Transverse colon (tissue), 4 donors: ENCODE data around the gene CEBPA. TPM values are rescaled to one million over a fixed set of nuclear protein-coding genes. Genes with fewer than 3 reads are reported as not detected.
A peak's percentile ranks its signal among the peaks of the same experiment; 100 is the strongest.

ENCODE experiments used
- DNase-seq: peaks from one replicate; pipeline ENCODE4 v3.0.0-alpha.2; 2019
- H3K27ac ChIP-seq, 4 donors: fragments of 200-600 bp; sonication (generic); 2 replicates each; pipeline ENCODE4 v1.5.1; 2016 to 2018; ENCODE audit warnings: inconsistent platforms in 4 of 4
- H3K27me3 ChIP-seq: fragments of 200-600 bp; sonication (generic); 2 replicates; pipeline ENCODE4 v1.5.1; 2017; ENCODE audit warnings: inconsistent platforms
- H3K36me3 ChIP-seq, 4 donors: fragments of 200-600 bp; sonication (generic); 2 replicates each; pipeline ENCODE4 v1.5.1; 2017 to 2019; ENCODE audit warnings: inconsistent platforms in 4 of 4
- H3K4me1 ChIP-seq, 4 donors: fragments of 200-600 bp; sonication (generic); 2 replicates each; pipeline ENCODE4 v1.5.1; 2017 to 2020; ENCODE audit warnings: inconsistent platforms in 4 of 4
- H3K4me3 ChIP-seq, 4 donors: fragments of 200-600 bp; sonication (generic); 1 replicate in 1 of 4; 2 replicates in 3 of 4; pipeline versions ENCODE4 v1.5.1 to v1.6.1; 2017 to 2019; ENCODE audit warnings: inconsistent platforms in 4 of 4
- H3K9me3 ChIP-seq, 2 donors: fragments of 200-600 bp; sonication (generic); 2 replicates each; pipeline ENCODE4 v1.5.1; 2017 to 2019; ENCODE audit warnings: inconsistent platforms in 2 of 2
- EP300 ChIP-seq: sonication (generic); formaldehyde crosslinking; IDR thresholded peaks from one replicate; pipeline ENCODE4 v1.6.1; 2017; ENCODE audit warnings: antibody characterized with exemption, low read depth
- POLR2A ChIP-seq: fragments of 450-650 bp; IDR thresholded peaks from one replicate; pipeline ENCODE4 v1.6.1; 2016; ENCODE audit warnings: antibody characterized with exemption, mild to moderate bottlenecking, moderate library complexity
- POLR2AphosphoS5 ChIP-seq, 3 donors: sonication (generic); formaldehyde crosslinking; IDR thresholded peaks; one replicate each; pipeline ENCODE4 v1.6.1; 2016; ENCODE audit warnings: antibody characterized with exemption in 3 of 3
- WGBS, 2 donors: methylation state at CpG; one replicate each; pipeline ENCODE4 v1.1.5; 2018; ENCODE audit warnings: low coverage in 1 of 2; 5-methylcytosine and 5-hydroxymethylcytosine counted together
- in situ Hi-C, 4 donors: fragments of 200-750 bp; cut with MboI; loops; one replicate each; pipeline versions ENCODE4 v1.15.0 to v1.15.1; 2017; ENCODE audit warnings: low sequenced_read_pairs in 3 of 4, low pct_ligation_motif_present in 1 of 4, low pct_unique_long_range_greater_than_20kb in 1 of 4
- intact Hi-C: fragments of 100-400 bp; cut with DNase I; formaldehyde crosslinking; loops from one replicate; pipeline ENCODE4 v1.15.1; 2023; ENCODE audit warnings: low total_unique reads
- total RNA-seq, 4 donors: library from RNA; depleted of rRNA; stranded (reverse); fragments of >200 nt; gene quantifications; one replicate each; pipeline ENCODE4 v1.1.0, GENCODE V29; 2016
- TF ChIP-seq, protein P1 (sequence below), 5 experiments: fragments of 200-600 bp in 3 of 5; fragments of 450-650 bp in 2 of 5; sonication (generic) in 3 of 5; IDR thresholded peaks; 1 replicate in 2 of 5; 2 replicates in 3 of 5; pipeline ENCODE4 v1.5.1; 2016 to 2017; ENCODE audit warnings: antibody characterized with exemption in 5 of 5, inconsistent platforms in 3 of 5, mild to moderate bottlenecking in 2 of 5, moderate library complexity in 1 of 5

CEBPA gene
- total RNA-seq, 4 donors from 2014 or later = 69.4 to 84.2 (median 77.3) TPM

DNA sequence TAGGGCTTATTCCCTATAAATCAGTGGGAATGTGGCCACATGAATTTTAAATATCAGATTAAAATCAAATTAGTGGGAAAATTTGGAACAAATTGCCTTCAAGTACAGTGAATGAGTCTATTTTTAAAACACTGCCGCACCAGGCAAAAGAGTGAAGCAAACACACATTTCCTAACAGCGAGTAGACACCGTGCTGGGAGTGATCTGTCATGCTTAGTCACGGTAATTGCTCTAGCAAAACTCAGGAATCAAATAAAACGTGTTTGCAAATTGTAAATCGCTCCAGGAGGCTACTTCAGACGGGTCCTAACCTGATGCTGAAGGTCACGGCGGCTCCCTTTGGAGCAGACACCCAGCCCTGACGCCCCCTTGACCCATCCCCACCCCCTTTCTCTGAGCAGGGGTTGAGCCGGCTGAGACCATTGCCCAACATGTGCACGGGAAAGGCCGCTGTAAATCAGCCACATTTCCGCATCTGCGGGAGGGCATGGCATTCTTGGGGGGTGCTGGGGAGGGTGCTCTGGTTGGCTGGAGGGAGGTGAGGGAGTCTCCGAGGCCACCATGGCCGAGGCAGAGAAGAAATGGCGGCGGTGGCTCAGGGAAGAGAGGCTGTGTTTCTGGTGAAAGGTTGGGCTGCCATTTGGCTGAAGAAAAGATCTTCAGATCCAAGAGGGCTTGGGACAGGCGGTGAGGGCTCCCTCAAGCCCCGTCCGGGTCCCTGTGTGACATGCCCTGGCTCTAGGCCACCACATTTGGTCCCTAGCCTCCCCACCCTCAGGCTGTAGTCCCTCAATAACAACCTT is 8.9 kb downstream of the CEBPA start:
- DNase-seq = peak; percentile 54
- no peaks in the 10 kb centered on the region for H3K36me3 ChIP-seq
- H3K27me3 ChIP-seq = no peaks in the 10 kb centered on the region
- H3K4me1 ChIP-seq = peaks cover 23 to 43% (median 43%) of the 10 kb centered on the region in 4 donors
- 0 to 13% methylated on average over 3 to 22 of the region's 22 CpGs for WGBS, 2 donors
- peak overlapping the region; percentile 84 to 90 (median 86) for H3K27ac ChIP-seq
- H3K4me3 ChIP-seq = no peak overlapping the region
- peak in 1 of 3 donors; percentile 17 for TF ChIP-seq POLR2AphosphoS5 (IDR thresholded peaks at IDR 0.05)
- no peak for TF ChIP-seq EP300
- no peaks in the 10 kb centered on the region for H3K9me3 ChIP-seq
- in situ Hi-C loops (no loop called here), intact Hi-C loops (no loop called here)

DNA sequence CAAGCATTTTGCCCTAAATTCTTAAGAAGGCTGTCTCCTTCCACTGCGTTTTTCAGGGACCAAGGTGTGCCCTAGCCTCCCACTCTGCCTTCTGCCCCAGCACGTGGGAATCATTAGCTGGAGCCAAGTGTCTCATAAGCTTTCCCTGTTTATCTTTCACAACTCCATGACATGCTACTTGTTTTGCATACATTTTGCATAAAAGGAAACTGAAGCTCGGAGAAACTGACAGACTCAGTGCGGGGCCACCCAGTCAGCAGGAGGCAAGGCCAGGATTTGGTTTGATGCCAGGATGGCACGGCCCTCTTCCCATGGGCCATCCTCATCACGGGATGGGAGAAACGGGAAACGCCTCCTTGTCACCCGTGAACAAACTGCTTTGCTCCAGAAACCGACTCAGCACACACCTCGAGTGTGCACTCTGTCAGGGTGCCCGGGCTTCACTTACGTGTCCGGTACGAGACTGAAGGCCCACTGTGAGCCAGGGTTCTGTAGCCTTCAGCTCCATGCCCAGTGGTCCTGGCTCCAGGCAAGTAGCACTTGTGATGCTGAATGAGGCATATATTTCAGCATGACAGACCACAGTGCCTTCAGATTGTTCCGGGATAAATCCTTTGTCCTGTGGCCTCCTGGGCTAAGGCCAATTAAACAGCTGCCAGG is 9.6 kb downstream of the CEBPA start:
- H3K9me3 ChIP-seq = no peaks in the 10 kb centered on the region
- no peak overlapping the region for H3K4me3 ChIP-seq
- no peaks in the 10 kb centered on the region for H3K27me3 ChIP-seq
- TF ChIP-seq, protein P1, sequence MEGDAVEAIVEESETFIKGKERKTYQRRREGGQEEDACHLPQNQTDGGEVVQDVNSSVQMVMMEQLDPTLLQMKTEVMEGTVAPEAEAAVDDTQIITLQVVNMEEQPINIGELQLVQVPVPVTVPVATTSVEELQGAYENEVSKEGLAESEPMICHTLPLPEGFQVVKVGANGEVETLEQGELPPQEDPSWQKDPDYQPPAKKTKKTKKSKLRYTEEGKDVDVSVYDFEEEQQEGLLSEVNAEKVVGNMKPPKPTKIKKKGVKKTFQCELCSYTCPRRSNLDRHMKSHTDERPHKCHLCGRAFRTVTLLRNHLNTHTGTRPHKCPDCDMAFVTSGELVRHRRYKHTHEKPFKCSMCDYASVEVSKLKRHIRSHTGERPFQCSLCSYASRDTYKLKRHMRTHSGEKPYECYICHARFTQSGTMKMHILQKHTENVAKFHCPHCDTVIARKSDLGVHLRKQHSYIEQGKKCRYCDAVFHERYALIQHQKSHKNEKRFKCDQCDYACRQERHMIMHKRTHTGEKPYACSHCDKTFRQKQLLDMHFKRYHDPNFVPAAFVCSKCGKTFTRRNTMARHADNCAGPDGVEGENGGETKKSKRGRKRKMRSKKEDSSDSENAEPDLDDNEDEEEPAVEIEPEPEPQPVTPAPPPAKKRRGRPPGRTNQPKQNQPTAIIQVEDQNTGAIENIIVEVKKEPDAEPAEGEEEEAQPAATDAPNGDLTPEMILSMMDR (IDR thresholded peaks at IDR 0.05) = no peak
- TF ChIP-seq EP300 (no peak), POLR2AphosphoS5 (IDR thresholded peaks at IDR 0.05) (peak; percentile 15 to 65 (median 60)), POLR2A (peak; percentile 62)
- peaks cover 23 to 43% (median 43%) of the 10 kb centered on the region in 4 donors for H3K4me1 ChIP-seq
- H3K27ac ChIP-seq = peak overlapping the region; percentile 84 to 90 (median 86)
- H3K36me3 ChIP-seq = no peaks in the 10 kb centered on the region
- 15 to 50% methylated on average over 2 to 12 of the region's 16 CpGs for WGBS, 2 donors
- in situ Hi-C loops (no loop called here), intact Hi-C loops (no loop called here)
- DNase-seq = peak; percentile 78

DNA sequence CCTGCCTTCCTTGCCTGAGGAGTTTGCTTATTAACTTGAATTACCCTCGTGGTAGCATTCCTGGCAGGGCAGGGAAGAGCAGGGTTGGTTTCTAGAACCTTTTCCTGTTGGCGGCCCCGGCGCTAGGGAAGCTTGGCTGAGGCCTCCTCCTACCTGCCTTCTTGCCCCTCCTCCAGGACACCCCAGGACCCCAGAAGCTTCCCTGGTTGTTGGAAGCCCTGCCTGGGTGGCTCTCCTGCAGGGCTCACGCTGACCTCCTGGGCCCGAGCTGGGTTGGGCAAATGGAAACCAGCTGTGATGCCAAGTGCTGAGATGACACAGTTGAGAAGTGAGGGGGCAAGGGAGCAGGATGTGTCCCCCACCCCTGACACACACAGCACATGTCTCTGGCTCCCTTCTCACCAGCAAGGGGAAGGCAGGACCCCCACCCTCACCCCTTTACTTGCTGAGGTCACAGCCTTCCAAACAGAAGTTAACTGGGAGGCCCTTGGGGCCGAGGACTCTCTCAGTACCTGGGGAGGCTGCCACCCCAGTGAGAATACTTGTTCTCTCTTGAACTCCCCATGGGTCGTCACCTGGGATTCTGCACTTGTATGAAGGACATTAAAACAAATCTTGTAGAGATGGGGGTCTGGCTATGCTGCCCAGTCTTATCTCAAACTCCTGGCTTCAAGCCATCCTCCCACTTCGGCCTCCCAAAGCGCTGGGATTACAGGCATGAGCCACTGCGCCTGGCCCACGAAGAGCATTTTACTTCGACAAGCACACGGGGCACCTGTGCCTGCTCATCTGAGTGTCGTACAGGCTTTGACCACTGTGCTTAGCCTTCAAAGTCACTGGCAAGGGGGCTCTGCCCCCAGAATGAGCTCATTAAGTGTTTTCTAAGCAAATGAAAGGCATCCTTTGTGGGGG is 10.5 kb downstream of the CEBPA start:
- Histone ChIP-seq H3K27me3 (no peaks in the 10 kb centered on the region), H3K4me1 (peaks cover 23 to 43% (median 43%) of the 10 kb centered on the region in 4 donors), H3K36me3 (no peaks in the 10 kb centered on the region), H3K4me3 (no peak overlapping the region), H3K27ac (peak overlapping the region; percentile 84 to 90 (median 86)), H3K9me3 (no peaks in the 10 kb centered on the region)
- in situ Hi-C loops = no loop called here
- DNase-seq = peak; percentile 75
- 77% methylated on average over 15 of the region's 15 CpGs; no CpG with 5 or more reads in 1 of the 2 donors for WGBS, 2 donors
- intact Hi-C loops = no loop called here
- TF ChIP-seq POLR2AphosphoS5 (IDR thresholded peaks at IDR 0.05) (peak in 2 of 3 donors; percentile 19 to 20), POLR2A (peak; percentile 47)
- TF ChIP-seq, protein P1 (IDR thresholded peaks at IDR 0.05) = no peak

DNA sequence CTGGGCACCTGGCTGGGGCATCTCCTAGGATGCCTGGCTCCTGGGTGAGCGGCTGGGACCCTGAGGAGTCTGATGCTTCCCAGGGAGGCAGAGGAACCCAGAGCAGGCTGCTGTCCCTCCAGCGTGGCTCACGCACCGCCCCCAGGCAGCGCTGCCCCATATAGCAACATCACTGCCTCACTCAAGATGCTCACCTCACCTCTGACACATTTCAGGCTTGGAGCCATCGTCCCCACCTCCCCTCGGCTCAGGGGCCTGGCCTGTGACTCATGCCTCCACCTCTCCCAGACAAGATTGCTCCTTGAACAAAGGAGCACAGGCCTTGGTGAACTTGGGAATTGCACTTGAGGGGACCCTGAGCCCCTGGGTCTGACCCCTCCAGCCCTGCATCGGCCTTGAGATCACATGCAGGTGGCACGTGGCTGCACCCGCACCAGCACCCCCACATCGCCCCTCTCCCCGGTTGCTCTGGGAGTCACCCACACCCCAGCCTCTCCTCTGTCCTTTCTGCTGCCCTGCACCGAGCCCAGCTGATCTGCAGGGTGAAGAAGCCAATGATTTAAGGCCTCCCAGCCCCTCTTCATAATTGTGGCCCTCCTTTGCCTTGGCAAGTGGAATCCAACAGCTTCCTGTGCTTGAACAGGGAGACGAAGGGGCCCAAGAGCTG is 11.2 kb downstream of the CEBPA start:
- Histone ChIP-seq H3K9me3 (no peaks in the 10 kb centered on the region), H3K36me3 (no peaks in the 10 kb centered on the region), H3K27me3 (no peaks in the 10 kb centered on the region), H3K27ac (peak overlapping the region; percentile 84 to 90 (median 86)), H3K4me3 (no peak overlapping the region), H3K4me1 (peaks cover 23 to 46% (median 45%) of the 10 kb centered on the region in 4 donors)
- in situ Hi-C loops = no loop called here
- peak in 2 of 3 donors; percentile 11 for TF ChIP-seq POLR2AphosphoS5 (IDR thresholded peaks at IDR 0.05)
- no peak for TF ChIP-seq POLR2A
- TF ChIP-seq, protein P1 (IDR thresholded peaks at IDR 0.05) = peak in 1 of 5 experiments; percentile 36
- intact Hi-C loops = no loop called here
- DNase-seq = peak; percentile 81
- 73% methylated on average over 14 of the region's 14 CpGs; no CpG with 5 or more reads in 1 of the 2 donors for WGBS, 2 donors
